Measurements from ENCODE around the gene RBM38.

RBM38 gene

DNA sequence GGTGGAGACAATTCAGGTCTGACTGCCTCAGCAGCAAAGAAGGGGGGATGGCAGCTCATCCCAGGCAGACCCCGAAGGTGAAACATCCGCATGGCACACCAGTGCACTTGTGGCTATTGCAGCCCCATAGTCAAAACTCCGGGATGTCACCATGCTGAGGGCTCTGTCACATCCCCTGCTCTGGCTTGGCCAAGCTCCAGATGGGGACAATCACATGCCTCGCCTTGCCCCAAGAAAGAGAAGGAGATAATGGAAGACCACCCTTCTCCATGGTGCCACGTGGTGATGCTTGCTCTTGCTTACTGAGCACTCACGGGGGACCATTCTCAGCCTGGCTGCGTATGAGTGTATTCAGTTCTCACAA is 60.2 kb downstream of the RBM38 start:
- DNase-seq (ENCODE audit: low read depth in 2 of 2) = no peak

DNA sequence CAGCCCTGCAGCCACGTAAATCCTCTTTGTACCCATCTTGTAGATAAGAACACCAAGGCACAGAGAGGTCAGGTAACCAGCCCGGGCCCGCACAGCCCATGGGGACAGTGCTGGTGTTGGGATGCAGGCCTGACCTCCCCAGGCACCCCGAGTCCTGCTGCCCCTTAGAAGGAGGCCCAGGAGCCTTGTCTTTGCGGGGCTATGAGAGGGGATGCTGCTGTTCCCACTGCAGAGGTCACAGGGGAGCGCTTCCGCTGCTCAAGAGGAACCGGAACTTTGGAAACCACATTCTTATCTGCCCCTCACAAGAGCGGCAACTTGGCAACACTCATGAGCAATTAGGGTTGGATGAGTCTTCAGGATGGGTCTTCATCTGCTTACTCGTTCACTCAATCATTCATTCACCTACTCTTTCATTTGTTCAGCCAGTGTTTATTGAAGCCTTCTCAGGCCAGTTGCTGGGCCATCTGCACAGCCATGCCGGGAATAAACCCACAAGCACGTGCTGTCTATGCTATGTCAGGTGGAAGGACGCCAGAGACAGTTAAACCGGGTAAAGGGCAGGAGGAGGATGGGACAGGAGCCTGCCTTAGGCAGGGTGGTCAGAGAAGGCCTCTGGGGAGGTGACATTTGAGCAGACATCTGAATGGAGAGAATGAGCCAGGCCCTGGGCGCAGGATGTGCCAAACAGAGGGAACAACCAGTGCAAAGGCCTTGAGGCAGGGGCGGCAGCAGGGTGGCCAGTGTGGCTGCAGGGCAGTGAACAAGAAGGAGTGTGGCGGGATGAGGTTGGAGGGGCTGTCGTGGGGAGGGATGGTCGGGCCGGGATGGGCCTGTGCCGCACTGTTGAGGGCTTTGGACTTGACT is 60.8 kb downstream of the RBM38 start:
- DNase-seq (ENCODE audit: low read depth in 2 of 2) = no peak

GRCh38 chr20:57455386-57455785 is 64.2 kb downstream of the RBM38 start:
- no peak for DNase-seq (ENCODE audit: low read depth in 2 of 2)

GRCh38 chr20:57456116-57456515 is 64.9 kb downstream of the RBM38 start:
- no peak for DNase-seq (ENCODE audit: low read depth in 2 of 2)

- no peak for DNase-seq (ENCODE audit: low read depth in 2 of 2)
These were observed 66.3 kb downstream of the RBM38 start for GRCh38 chr20:57457243-57458095.

DNA sequence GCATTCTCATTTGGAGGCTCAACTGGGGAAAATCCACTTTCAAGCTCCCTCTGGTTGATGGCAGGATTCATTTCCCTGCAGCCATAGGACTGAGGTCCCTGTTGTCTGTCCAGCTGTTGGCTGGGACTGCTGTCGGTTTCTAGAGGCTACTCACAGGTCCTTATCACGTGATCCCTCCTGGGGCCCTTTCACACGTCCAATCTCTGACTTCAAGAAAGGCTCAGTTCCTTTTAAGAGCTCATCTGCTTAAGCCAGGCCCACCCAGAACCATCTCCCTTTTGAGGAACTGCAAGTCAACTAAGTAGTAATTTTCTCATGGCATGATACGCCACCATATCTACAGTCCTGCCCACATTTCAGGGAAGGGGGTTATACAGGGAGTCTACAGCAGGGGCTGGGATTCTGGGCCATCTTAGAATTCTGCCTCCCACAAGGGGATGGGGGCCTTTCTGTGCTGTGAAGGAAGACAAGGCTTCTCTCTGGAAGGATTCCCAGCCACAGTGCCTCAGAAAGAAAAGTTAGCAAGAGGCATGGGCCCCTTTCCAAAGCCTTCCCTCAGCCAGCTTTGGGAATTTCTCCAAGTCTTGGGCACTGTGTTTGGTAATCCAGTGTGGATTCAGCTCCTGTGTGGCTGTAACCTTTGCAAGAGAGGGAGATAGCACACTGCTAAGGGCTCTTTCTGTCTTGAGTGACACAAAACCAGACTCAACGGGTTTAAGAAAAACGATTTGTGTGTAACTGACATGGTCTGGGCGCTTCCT is 67.4 kb downstream of the RBM38 start:
- DNase-seq (ENCODE audit: low read depth in 2 of 2) = no peak
